ENCODE data around the gene ZBTB44.

GRCh38 chr11:130217133-130218031 lies 97.3 kb downstream of the ZBTB44 start:
- TF ChIP-seq CTCF (IDR thresholded peaks at IDR 0.05), result no peak
- TF ChIP-seq POLR2A (IDR thresholded peaks at IDR 0.05), result no peak
